HL-60 (cell line): ENCODE results near the gene C6orf163.
"Not testable (repeated sequence)": the region's sequence is repeated elsewhere in the genome, so short reads cannot be mapped to it uniquely, and the experiment has no call there.

Experiments
- DNase-seq, 2 experiments: peaks; one replicate each; pipeline ENCODE4 v3.0.0-alpha.2; 2010 to 2020; ENCODE audit warnings: low read depth in 1 of 2, low spot score in 1 of 2
- H3K27ac ChIP-seq: fragments of 250-450 bp; sonication (Bioruptor Pico); replicated peaks from 2 replicates; pipeline ENCODE4 v1.5.1; 2020; ENCODE audit warnings: mild to moderate bottlenecking, moderate library complexity
- H3K27me3 ChIP-seq: fragments of 250-450 bp; sonication (Bioruptor Pico); 2 replicates; pipeline ENCODE4 v1.5.1; 2021; ENCODE audit warnings: mild to moderate bottlenecking, moderate library complexity; ENCODE audit not compliant: insufficient read depth, poor library complexity, severe bottlenecking
- H3K4me3 ChIP-seq: replicated peaks from 2 replicates; pipeline ENCODE4 v1.5.1; 2011; ENCODE audit warnings: mild to moderate bottlenecking, control low read depth, low read length; ENCODE audit not compliant: insufficient read depth
- CTCF ChIP-seq: IDR thresholded peaks from one replicate; pipeline ENCODE4 v1.5.1; 2011; ENCODE audit warnings: low read length, control low read depth, inconsistent platforms; ENCODE audit not compliant: insufficient read depth
- GABPA ChIP-seq: IDR thresholded peaks from 2 replicates; pipeline ENCODE4 v1.6.1; 2012; ENCODE audit warnings: low read depth
- POLR2AphosphoS5 ChIP-seq: IDR thresholded peaks from 2 replicates; pipeline ENCODE4 v1.6.1; 2012; ENCODE audit warnings: low read depth
- REST ChIP-seq: IDR thresholded peaks from 2 replicates; pipeline ENCODE4 v1.6.1; 2012; ENCODE audit warnings: low read depth; ENCODE audit not compliant: insufficient replicate concordance
- SPI1 ChIP-seq: IDR thresholded peaks from 2 replicates; pipeline ENCODE4 v1.6.1; 2012; ENCODE audit warnings: low read depth, mild to moderate bottlenecking, borderline replicate concordance

The C6orf163 gene

GRCh38 chr6:87322304-87323212 lies 22.1 kb upstream of the C6orf163 start, which contains the start of gene SMIM8:
TSS of gene SMIM8 (plus strand) at chr6:87322588. CDS start at chr6:87337032, 14,444 bp downstream.
- Histone ChIP-seq H3K4me3 (peak within 1 kb of the TSS; percentile 95), H3K27ac (peak within 1 kb of the TSS; percentile 83), H3K27me3 (no peaks in the 10 kb centered on the region)
- DNase-seq = peak; percentile 57 to 81
- TF ChIP-seq GABPA (no peak), POLR2AphosphoS5 (peak; percentile 72; the same call in 1 of the 2 replicates), REST (no peak), CTCF (peak; percentile 89), SPI1 (no peak)

- not testable (repeated sequence) for DNase-seq, H3K4me3 ChIP-seq, H3K27ac ChIP-seq, H3K27me3 ChIP-seq
Measured at GRCh38 chr6:87323880-87324279, 20.7 kb upstream of the C6orf163 start.

GRCh38 chr6:87330961-87331360 lies 13.7 kb upstream of the C6orf163 start:
- TF ChIP-seq SPI1 (no peak), GABPA (no peak), POLR2AphosphoS5 (no peak), CTCF (no peak), REST (no peak)
- no peaks in the 10 kb centered on the region for H3K27me3 ChIP-seq
- H3K4me3 ChIP-seq = no peak overlapping the region
- no peak overlapping the region for H3K27ac ChIP-seq
- no peak for DNase-seq

- Histone ChIP-seq H3K27ac (no peak overlapping the region), H3K4me3 (no peak overlapping the region), H3K27me3 (no peaks in the 10 kb centered on the region)
- no peak for DNase-seq
- no peak for TF ChIP-seq SPI1
- TF ChIP-seq CTCF = no peak
- no peak for TF ChIP-seq REST
- no peak for TF ChIP-seq GABPA
- no peak for TF ChIP-seq POLR2AphosphoS5
Measured at GRCh38 chr6:87333033-87333432, 11.6 kb upstream of the C6orf163 start.
